GM21737 (cell line): ENCODE results near the gene HACD1.
A peak's percentile ranks its signal among the peaks of the same experiment; 100 is the strongest.

ENCODE experiments used
- ATAC-seq: cut with Tn5 transposase; IDR thresholded peaks from one replicate; pipeline ENCODE4 v1.9.1; 2021; ENCODE audit warnings: mild to moderate bottlenecking, moderate library complexity; ENCODE audit not compliant: unreplicated experiment

HACD1 gene

DNA sequence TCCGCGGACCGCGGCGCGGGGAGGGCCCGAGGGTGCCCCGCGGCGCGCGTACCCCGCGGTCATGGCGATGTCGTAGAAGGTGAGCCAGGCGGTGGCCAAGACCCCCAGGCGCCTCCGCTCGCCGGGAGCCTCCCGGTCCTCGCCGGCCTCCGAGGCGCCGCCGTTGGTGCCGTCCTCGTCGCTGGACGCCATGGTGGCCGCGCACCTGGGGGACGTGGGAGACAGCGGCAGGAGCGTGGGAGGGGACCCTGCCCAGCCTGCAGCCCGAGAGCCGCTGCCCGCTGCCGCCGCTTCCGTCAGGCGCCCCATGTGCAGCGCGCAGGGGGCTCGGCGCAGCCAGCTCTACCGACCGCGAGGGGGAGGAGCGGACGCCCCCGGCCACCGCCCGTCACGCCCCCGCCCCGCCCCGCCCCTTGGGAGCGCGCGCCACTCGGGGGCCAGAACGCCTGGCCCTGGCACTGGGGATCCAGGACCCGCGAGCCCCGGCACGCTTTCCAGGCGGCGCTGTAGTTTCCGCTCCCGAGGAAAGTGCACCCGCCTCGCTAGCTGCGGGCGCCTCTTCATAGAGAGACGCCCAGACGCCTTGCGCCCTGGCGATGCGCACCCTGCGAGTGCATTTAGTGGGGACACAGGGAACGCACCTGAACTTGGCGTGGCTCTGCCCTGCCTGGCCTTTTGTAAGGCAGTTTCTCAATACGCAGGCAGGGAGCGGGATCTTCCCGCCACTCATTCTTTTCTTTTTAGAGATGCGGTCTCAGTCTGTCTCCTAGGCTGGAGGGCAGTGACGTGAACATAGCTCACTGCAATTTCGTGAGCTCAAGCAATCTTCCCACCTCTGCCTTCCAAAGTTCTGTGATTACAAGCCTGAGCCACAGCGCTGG is at the start of gene HACD1:
TSS of gene HACD1 (minus strand) at position 344 of the 881 bp plus-strand sequence. CDS start at position 309, 35 bp downstream.
- peak; percentile 59 for ATAC-seq

DNA sequence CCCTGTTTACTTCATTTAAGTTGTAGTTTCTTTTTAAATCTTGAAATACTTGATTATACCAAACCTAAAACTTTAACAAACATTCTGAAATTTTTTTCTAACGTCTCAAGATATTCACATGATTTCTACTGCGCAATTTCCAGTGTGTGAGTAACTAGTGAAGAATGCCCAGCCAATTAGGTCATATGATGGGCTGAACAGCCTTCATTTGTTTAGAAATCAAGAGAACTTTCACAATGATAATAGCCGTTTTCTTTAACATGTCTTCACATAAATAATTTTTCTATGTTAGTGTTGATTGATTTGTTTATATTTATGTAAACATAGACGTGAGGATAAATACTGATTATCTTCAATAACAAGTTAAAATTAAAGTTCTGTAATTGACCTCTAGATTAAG is 48.6 kb upstream of the HACD1 start:
- ATAC-seq: no peak

DNA sequence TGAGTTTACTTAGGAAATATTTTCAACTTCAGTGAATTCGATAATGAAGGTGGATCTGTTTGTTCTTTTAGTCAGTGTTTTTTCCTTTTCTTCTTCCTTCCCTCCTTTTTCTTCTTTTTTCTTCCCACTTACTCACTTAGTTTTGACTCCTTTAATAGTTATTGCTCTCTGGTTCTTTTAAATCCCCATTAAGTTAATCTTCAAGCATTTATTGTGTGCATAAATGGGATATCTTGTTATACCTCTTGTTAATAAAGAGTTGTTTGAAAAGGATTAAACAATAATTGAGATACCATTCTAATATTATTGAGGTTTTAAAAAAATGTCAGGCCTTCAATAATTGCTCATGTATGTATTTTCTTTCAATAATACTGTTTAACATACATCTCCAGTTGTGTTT is 46.3 kb upstream of the HACD1 start:
- no peak for ATAC-seq

DNA sequence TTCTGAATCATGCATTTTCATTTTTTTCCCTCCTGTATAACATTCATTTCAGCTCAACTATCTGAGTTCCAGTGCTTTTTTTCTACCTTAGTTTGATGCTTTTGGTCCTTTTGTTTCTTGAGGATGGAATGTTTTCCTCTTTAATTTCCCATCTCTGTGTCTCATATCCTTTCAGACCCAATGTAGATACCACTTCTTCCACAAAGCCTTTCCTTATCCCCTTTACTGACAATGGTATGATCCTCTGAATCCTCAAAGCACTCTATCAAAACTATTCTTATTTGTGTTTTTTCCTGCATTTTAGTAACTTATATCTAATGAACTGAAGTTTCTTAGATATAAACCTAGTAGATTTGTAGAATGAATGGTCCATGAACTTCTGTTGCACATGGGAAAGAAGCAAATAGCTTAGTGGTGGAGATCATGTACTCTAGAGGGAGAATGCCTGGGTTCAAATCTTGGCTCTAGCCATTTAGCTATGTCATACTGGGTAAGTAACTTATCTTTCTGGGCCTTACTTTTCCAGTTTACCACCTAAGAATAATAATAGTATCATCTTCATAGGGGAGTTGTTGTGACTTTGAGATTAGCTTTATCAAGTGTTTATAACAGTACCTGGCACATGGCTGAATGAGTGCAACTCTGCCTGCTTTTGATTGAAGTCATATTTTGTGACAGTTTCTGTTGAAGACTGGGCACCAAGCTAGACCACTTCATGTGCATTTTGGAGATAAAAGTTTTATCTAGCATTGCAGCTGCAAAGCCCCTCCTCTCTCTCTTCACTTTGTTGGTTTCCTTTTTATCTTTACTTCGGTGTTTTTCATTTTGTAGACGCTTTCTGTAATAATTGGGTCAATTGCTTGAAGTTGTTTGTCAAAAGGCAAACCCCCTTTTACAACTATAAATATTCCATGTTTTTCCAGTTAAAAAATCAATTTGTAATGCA is 45.3 kb upstream of the HACD1 start:
- no peak for ATAC-seq

DNA sequence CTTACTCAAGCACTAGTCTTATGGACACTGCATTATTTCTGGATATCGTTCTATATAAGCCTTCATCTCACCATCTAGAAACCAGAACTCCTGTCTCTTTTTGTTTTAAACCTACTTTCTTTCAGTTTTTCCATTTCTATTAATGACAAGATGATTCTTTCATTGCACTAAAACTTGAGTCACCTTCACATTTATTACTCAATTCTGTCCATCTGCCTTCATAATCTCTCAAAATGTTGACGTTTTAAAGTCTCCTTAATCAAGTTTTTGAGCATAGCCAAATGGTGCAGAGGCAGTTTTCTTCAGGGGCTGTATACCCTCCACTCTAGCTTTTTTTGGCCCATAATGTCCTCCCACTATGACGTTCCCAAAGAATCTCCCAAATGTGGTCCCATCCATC is 44.3 kb upstream of the HACD1 start:
- no peak for ATAC-seq

DNA sequence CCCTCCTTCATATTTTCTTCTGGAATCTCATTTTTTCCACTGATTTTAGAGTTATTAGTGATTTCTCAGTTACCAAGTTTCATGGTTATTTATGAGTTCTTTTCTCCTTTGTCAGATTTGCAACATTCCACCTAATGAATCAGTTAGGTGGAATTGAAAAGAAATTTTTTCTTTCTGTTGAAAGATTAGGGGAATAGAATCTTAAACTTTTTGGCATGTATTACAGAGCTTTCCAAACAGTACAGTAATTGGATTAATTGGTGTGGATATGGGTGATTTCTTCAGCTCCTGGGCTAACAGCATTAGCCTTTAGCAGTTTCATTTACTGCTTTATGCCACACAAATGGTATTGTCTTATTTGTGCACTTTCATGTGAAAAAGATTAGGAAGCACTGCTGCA is 43.7 kb upstream of the HACD1 start:
- ATAC-seq: no peak

- ATAC-seq: no peak
These were observed 42.2 kb upstream of the HACD1 start for GRCh38 chr10:17659365-17659764.

DNA sequence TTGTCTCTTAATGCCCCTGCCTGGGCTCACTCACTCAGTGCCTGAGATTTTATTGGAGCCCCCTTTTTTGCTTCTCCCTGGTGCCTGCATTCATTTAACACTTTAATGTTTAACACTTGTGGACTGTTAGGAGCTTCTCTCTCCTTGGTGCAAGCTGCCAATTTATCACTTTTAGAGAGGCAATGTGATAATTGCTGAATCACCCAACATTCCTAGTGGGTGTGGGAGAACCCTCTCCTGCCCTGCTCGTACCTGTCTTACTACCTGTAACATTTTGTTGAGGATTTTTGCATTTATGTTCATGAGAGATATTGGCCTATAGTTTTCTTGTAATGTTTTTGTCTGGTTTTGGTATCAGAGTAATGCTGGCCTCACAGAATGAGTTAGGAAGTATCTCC is 39.9 kb upstream of the HACD1 start:
- ATAC-seq: no peak

- peak; percentile 83 for ATAC-seq
These were observed 38.5 kb upstream of the HACD1 start for GRCh38 chr10:17655567-17656146.

DNA sequence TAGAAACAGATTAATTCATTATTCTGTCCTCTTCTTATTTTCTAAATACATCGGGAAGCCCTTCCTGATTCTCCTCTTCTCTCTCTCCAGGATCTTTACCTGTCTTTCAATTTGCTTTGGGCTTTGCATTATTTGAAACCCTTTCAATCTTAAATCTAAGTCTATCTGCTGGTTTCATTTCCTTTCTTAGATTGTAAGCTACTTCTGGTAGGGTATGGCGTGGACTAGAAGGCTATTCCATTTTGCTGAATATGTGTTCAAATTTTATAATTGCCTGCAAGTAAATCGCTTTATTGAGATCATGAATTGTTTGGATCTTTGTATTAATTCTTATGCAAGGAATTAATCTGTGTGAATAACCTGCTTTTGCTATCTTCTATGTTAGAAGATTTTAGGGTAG is 37.8 kb upstream of the HACD1 start:
- ATAC-seq: no peak

DNA sequence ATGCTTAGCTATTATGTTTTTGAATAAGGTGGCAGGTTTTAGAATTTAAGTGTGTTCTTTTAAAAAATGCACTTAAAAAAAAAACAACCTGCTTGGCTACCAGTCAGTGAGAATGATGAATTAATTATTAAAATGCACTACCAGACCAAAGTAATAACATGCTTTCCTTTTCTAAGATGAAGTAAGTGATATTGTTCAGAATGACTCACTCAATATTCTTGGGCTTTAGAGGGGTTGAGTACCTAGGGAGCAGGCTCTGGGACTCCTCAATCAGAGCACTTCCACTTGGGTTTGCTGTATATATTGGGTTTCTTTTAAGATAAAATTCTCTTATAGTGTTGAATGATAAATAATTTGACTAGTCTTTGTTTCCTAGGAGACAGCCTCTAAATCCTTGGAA is 35.4 kb upstream of the HACD1 start:
- ATAC-seq: no peak

DNA sequence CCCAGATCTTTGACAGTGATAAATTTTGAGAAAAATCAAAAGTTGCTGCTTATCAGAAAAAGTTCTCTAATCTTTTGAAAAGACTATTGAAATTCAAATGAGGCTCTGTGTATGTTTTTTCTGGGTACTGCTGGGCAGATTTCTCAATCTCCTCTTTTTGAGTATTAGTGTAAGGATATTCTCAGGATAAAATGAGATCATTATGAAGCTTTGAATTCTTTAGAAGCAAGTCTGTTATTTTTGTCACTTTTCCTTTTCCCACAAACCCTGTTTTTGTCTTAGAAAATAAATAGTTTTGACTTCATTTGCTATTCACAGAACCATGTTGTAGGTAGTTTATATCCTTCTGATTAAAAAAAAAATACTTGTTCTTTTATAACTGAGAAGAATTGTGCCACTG is 34.7 kb upstream of the HACD1 start:
- ATAC-seq: no peak

DNA sequence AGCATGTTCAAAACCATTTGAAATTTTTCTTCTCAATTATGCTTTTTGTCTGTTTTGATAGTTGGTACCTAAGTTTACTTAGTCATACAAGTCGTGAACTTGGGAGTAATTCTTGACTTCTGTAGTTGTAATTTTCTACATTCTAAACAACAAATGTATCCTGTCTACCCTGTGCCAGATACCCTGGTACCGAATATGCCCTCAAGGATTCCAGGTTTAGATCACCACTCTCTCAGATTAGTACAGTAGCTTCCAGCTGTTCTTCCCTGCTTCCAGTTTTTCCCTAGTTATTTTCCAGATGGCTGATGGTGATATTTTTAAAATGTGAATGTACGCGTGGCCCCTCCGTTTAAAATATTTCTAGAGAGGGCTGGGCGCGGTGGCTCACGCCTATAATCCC is 33.2 kb upstream of the HACD1 start:
- ATAC-seq: no peak

GRCh38 chr10:17649836-17650235 is 32.7 kb upstream of the HACD1 start:
- no peak for ATAC-seq

DNA sequence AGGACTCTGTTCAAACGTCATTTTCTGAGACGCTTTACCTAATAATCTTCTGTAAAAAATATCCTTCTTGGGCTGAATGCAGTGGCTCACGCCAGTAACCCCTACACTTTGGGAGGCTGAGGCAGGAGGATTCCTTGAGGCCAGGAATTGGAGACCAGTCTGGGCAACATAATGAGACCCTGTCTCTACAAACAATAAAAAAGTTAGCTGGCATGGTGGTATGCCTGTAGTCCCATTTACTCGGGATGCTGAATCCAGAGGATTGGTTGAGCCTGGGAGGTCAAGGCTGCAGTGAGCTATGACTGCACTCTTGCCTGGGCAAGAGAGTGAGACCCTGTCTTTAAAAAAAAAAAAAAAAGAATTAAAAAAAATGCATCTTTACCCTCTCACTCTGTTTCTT is 31.9 kb upstream of the HACD1 start:
- ATAC-seq: no peak

DNA sequence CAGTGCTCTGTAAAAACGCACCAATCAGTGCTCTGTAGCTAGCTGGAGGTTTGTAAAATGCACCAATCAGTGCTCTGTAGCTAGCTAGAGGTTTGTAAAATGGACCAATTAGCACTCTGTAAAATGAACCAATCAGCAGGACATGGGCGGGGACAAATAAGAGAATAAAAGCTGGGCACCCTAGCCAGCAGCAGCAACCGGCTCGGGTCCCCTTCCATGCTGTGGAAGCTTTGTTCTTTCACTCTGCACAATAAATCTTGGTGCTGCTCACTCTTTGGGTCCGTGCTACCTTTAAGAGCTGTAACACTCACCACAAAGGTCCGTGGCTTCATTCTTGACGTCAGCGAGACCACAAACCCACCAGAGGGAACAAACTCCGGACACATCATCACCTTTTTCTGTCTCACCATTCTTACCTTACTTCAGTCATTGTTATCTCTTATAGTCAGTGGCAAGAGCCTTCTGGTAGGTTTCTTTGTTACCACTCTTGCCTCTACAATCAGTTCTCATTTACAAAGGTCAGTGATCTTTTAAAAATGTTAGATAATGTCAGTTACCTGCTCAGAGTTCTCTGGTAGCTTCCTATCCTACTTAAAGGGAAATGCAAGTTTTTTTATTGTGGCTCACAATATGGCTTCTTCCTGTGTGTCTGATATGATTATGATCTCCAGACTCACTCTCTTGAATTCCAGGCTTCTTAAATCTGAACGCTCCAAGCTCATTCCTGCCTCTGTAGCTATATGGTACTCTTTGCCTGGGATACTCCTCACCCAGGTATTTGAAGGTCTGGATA is 31.3 kb upstream of the HACD1 start:
- no peak for ATAC-seq

GRCh38 chr10:17647326-17647725 is 30.2 kb upstream of the HACD1 start:
- ATAC-seq: no peak

DNA sequence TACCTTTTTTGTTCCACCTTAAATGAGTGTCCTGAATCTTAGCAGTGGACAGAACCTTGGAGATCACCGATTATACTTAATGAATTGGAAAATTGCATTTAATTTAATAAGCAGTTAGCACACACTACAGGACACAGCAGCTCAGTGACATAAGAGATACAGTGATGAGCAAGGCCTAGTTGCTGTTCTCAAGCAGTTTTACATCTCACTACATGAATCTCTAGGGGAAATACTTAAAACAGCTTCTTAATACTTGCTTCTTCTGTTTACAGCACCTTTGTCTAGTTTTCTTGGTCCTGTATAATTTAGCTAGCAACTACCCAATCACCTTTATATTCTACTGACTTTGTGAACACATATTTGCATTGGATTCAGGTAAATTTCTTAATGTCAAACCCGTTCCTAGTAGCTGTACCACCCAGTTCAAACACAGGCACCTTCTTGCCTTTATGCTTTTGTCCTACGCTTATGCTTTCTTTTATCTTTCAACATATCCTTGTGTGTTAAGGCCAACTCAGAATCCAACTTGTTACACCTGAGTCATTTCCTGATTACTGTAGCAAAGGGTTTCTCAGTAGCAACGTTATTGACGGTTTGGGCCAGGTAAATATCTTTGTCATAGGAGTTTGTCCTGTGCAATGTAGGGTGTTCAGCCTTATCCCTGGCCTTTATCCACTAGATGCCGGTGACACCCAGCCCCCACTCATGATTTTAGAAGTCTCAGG is 28.6 kb upstream of the HACD1 start:
- no peak for ATAC-seq

DNA sequence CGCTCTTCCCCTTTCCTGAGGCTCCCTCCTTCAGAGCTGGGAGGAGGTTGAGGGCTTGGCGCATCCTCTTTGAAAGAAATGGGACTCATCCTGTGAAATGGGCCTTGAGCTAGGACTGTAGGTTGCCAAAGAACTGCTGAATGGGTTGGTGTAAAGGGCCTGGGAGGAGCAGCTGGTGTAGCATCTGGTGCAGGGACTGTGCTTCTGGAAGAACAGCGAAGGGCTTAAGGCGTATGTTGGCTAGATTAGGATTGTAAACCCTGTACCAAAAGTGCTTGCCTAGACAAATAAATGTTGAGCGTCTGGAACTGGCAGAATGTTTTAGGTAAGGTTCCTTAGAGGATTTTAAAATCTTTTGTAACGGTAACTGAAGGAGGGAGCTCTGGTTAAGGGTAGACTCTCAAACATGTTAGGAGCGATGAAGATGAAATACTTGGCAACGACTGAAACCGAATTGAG is 27.3 kb upstream of the HACD1 start:
- ATAC-seq: peak; percentile 23
